ENCODE results near the gene ZGPAT. TPM values are rescaled to one million over a fixed set of nuclear protein-coding genes. Genes with fewer than 3 reads are reported as not detected.

The ZGPAT gene
- total and polyA plus RNA-seq, 9 of the 15 experiments (the other 6 are each of a cell fraction or from before 2014, with no cell fraction given) = 0.14 to 26.6 (median 7.4) TPM

DNA sequence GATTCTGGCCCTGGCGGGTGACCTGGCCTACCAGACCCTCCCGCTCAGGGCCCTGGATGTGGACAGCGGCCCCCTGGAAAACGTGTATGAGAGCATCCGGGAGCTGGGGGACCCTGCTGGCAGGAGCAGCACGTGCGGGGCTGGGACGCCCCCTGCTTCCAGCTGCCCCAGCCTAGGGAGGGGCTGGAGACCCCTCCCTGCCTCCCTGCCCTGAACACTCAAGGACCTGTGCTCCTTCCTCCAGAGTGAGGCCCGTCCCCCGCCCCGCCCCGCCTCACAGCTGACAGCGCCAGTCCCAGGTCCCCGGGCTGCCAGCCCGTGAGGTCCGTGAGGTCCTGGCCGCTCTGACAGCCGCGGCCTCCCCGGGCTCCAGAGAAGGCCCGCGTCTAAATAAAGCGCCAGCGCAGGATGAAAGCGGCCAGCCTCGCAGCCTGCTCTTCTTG, 30.9 kb downstream of the ZGPAT start (continued):
- no peak for TF ChIP-seq ARID2 (IDR thresholded peaks at IDR 0.05)
- TF ChIP-seq ZNF586 (CRISPR knock-in tag; conservative IDR thresholded peaks at IDR 0.05) = no peak
- TF ChIP-seq, protein P1, sequence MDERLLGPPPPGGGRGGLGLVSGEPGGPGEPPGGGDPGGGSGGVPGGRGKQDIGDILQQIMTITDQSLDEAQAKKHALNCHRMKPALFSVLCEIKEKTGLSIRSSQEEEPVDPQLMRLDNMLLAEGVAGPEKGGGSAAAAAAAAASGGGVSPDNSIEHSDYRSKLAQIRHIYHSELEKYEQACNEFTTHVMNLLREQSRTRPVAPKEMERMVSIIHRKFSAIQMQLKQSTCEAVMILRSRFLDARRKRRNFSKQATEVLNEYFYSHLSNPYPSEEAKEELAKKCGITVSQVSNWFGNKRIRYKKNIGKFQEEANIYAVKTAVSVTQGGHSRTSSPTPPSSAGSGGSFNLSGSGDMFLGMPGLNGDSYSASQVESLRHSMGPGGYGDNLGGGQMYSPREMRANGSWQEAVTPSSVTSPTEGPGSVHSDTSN (CRISPR knock-in tag; IDR thresholded peaks at IDR 0.05; ENCODE audit: low read depth) = no peak
- TF ChIP-seq, protein P1 (tag; conservative IDR thresholded peaks at IDR 0.05; ENCODE audit: low read depth) = no peak
- TF ChIP-seq, protein P2, sequence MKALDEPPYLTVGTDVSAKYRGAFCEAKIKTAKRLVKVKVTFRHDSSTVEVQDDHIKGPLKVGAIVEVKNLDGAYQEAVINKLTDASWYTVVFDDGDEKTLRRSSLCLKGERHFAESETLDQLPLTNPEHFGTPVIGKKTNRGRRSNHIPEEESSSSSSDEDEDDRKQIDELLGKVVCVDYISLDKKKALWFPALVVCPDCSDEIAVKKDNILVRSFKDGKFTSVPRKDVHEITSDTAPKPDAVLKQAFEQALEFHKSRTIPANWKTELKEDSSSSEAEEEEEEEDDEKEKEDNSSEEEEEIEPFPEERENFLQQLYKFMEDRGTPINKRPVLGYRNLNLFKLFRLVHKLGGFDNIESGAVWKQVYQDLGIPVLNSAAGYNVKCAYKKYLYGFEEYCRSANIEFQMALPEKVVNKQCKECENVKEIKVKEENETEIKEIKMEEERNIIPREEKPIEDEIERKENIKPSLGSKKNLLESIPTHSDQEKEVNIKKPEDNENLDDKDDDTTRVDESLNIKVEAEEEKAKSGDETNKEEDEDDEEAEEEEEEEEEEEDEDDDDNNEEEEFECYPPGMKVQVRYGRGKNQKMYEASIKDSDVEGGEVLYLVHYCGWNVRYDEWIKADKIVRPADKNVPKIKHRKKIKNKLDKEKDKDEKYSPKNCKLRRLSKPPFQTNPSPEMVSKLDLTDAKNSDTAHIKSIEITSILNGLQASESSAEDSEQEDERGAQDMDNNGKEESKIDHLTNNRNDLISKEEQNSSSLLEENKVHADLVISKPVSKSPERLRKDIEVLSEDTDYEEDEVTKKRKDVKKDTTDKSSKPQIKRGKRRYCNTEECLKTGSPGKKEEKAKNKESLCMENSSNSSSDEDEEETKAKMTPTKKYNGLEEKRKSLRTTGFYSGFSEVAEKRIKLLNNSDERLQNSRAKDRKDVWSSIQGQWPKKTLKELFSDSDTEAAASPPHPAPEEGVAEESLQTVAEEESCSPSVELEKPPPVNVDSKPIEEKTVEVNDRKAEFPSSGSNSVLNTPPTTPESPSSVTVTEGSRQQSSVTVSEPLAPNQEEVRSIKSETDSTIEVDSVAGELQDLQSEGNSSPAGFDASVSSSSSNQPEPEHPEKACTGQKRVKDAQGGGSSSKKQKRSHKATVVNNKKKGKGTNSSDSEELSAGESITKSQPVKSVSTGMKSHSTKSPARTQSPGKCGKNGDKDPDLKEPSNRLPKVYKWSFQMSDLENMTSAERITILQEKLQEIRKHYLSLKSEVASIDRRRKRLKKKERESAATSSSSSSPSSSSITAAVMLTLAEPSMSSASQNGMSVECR (CRISPR knock-in tag; IDR thresholded peaks at IDR 0.05) = 0 out of 2 replicates have a peak, but pooled peaks have one; percentile 15
- no peak for TF ChIP-seq ZKSCAN3 (CRISPR knock-in tag; IDR thresholded peaks at IDR 0.05)
- TF ChIP-seq NRF1 (conservative IDR thresholded peaks at IDR 0.05 in 1 of 2, IDR thresholded peaks at IDR 0.05 in 1 of 2) = no peak
- TF ChIP-seq, protein P3, sequence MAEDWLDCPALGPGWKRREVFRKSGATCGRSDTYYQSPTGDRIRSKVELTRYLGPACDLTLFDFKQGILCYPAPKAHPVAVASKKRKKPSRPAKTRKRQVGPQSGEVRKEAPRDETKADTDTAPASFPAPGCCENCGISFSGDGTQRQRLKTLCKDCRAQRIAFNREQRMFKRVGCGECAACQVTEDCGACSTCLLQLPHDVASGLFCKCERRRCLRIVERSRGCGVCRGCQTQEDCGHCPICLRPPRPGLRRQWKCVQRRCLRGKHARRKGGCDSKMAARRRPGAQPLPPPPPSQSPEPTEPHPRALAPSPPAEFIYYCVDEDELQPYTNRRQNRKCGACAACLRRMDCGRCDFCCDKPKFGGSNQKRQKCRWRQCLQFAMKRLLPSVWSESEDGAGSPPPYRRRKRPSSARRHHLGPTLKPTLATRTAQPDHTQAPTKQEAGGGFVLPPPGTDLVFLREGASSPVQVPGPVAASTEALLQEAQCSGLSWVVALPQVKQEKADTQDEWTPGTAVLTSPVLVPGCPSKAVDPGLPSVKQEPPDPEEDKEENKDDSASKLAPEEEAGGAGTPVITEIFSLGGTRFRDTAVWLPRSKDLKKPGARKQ (CRISPR knock-in tag; IDR thresholded peaks at IDR 0.05) = no peak
- no peak for TF ChIP-seq PRPF4 (IDR thresholded peaks at IDR 0.05; ENCODE audit: insufficient read depth, low read depth, low read length, poor library complexity, severe bottlenecking)
- TF ChIP-seq ATF1 (CRISPR knock-in tag; IDR thresholded peaks at IDR 0.05) = no peak
- no peak for TF ChIP-seq ATF1 (tag; IDR thresholded peaks at IDR 0.05)
- peak; percentile 24 for TF ChIP-seq PCBP1 (IDR thresholded peaks at IDR 0.05; ENCODE audit: low read depth, low read length, poor library complexity, severe bottlenecking)
- TF ChIP-seq, protein P4, sequence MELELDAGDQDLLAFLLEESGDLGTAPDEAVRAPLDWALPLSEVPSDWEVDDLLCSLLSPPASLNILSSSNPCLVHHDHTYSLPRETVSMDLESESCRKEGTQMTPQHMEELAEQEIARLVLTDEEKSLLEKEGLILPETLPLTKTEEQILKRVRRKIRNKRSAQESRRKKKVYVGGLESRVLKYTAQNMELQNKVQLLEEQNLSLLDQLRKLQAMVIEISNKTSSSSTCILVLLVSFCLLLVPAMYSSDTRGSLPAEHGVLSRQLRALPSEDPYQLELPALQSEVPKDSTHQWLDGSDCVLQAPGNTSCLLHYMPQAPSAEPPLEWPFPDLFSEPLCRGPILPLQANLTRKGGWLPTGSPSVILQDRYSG (tag; conservative IDR thresholded peaks at IDR 0.05; ENCODE audit: low read depth) = no peak
- TF ChIP-seq HNRNPL (IDR thresholded peaks at IDR 0.05; ENCODE audit: low read depth, low read length) = 0 out of 2 replicates have a peak, but pooled peaks have one; percentile 19
- TF ChIP-seq DACH1 (IDR thresholded peaks at IDR 0.05; ENCODE audit: partially characterized antibody) = peak; percentile 53
- TF ChIP-seq, protein P5, sequence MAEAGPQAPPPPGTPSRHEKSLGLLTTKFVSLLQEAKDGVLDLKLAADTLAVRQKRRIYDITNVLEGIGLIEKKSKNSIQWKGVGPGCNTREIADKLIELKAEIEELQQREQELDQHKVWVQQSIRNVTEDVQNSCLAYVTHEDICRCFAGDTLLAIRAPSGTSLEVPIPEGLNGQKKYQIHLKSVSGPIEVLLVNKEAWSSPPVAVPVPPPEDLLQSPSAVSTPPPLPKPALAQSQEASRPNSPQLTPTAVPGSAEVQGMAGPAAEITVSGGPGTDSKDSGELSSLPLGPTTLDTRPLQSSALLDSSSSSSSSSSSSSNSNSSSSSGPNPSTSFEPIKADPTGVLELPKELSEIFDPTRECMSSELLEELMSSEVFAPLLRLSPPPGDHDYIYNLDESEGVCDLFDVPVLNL (CRISPR knock-in tag; IDR thresholded peaks at IDR 0.05; ENCODE audit: low read depth) = no peak
- TF ChIP-seq, protein P6, sequence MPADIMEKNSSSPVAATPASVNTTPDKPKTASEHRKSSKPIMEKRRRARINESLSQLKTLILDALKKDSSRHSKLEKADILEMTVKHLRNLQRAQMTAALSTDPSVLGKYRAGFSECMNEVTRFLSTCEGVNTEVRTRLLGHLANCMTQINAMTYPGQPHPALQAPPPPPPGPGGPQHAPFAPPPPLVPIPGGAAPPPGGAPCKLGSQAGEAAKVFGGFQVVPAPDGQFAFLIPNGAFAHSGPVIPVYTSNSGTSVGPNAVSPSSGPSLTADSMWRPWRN (IDR thresholded peaks at IDR 0.05; ENCODE audit: low read depth) = no peak
